Uterus (tissue), 2 donors: ENCODE results near the gene NLGN1.

Source experiments
- CTCF ChIP-seq, 4 experiments: fragments of 200-600 bp in 2 of 4; fragments of 450-650 bp in 2 of 4; sonication (generic) in 2 of 4; IDR thresholded peaks; one replicate each; pipeline ENCODE4 v1.5.1; 2016 to 2019; ENCODE audit warnings: antibody characterized with exemption in 4 of 4, mild to moderate bottlenecking in 2 of 4, moderate library complexity in 1 of 4
- POLR2A ChIP-seq, 2 donors: fragments of 450-650 bp; IDR thresholded peaks; one replicate each; pipeline ENCODE4 v1.6.1; 2016; ENCODE audit warnings: antibody characterized with exemption in 2 of 2, mild to moderate bottlenecking in 1 of 2, moderate library complexity in 1 of 2

- TF ChIP-seq CTCF (IDR thresholded peaks at IDR 0.05) (no peak), POLR2A (IDR thresholded peaks at IDR 0.05) (no peak)
Observed at GRCh38 chr3:174146008-174146407, 748.5 kb downstream of the NLGN1 start.
